ENCODE measurements around the gene DAZAP1. TPM values are rescaled to one million over a fixed set of nuclear protein-coding genes. Genes with fewer than 3 reads are reported as not detected.
"Not testable (repeated sequence)": the region's sequence is repeated elsewhere in the genome, so short reads cannot be mapped to it uniquely, and the experiment has no call there.

DAZAP1 gene
- total and polyA plus RNA-seq, 8 donors: 21.4 to 124 (median 51.5) TPM

DNA sequence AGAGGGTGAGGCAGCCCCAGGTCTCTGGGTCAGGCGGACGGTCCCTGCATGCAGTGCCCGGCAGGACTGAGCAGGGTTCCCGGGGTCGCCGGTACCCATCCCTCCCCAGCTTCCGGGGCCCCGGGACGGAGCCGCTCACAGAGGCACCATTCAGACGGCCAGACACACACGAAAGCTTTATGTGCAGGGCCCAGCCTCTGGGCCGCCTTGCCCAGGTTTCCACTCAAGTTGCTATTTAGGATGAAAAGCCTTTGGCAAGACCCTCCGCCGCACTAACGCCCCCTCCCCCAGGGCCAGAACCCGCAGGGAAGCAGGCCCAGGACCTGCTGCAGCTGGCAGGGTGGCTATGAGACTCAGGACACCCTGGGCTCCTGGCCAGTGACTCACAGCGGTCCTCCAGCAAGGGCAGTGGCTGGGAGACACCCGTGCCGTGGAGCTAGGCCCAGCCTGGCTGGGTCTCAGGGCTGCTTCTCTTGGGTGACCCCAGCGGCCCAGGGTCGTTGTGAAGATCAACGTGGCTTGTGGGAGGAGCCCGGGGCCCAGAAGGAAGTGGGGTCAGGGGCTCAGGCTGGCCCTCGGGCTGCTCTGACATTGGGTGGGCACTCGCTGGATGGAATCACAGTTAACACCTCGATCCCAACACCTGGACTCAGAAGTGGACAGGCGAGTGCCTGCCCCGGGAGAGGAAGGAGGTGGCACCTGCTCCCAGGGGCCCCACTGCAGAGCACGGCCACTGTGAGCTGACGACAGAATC is 66.8 kb downstream of the DAZAP1 start:
- no peak for DNase-seq
- 68 to 77% (median 76%) methylated on average over 14 to 31 of the region's 31 CpGs for WGBS, 5 donors

DNA sequence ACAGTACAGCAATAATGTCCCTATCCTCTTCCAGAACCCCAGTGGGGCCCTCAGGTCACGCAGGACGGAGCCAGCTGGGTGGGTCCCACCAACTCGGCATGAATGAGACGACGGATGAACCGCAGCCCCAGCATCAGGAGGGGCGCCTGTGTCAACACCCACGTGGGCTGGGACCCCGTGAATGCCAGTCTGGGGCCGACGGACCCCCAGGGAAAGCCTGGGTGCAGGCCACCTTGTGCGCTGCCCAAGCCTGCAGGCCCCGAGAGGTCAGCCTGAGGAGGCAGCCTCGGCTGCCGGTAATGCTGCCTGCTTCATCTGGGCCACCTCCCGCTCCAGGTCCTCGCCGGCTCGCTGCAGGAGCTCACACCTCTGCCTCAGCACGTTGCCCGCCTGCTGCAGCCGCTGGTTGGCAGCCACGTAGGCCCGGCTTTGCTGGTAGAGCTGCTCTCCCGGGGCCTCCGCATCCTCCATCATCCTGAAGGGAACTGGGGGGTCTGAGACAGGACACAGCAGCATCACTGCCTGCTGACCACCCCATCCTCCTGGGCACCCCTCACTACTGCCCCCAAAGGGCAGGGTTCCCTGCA is 67.5 kb downstream of the DAZAP1 start:
- intact Hi-C loops (cut with DNase I; ENCODE audit: low total_unique reads): no loop called here
- 86 to 92% (median 89%) methylated on average over 12 to 26 of the region's 26 CpGs for WGBS, 5 donors
- no peak overlapping the region for H3K27ac ChIP-seq
- peaks cover 0 to 34% (median 27%) of the 10 kb centered on the region in 4 donors for H3K36me3 ChIP-seq
- no peak overlapping the region for H3K4me3 ChIP-seq
- peaks cover 21 to 65% (median 40%) of the 10 kb centered on the region in 3 donors for H3K27me3 ChIP-seq
- peaks cover 44 to 73% (median 68%) of the 10 kb centered on the region in 4 donors for H3K4me1 ChIP-seq
- no peak for DNase-seq
- no peaks in the 10 kb centered on the region for H3K9me3 ChIP-seq
- no peak for TF ChIP-seq POLR2A (IDR thresholded peaks at IDR 0.05)
- TF ChIP-seq EP300 (IDR thresholded peaks at IDR 0.05): no peak
- TF ChIP-seq POLR2AphosphoS5 (IDR thresholded peaks at IDR 0.05): no peak
- no peak for TF ChIP-seq CTCF (IDR thresholded peaks at IDR 0.05)

More for the DNA sequence above, 66.8 kb downstream of the DAZAP1 start:
- Histone ChIP-seq H3K9me3 (no peaks in the 10 kb centered on the region), H3K27me3 (peaks cover 25 to 72% (median 45%) of the 10 kb centered on the region in 3 donors), H3K4me1 (peaks cover 44 to 71% (median 66%) of the 10 kb centered on the region in 4 donors), H3K36me3 (peaks cover 0 to 34% (median 27%) of the 10 kb centered on the region in 4 donors), H3K27ac (no peak overlapping the region), H3K4me3 (no peak overlapping the region)
- intact Hi-C loops (cut with DNase I; ENCODE audit: low total_unique reads): no loop called here
- TF ChIP-seq POLR2AphosphoS5 (IDR thresholded peaks at IDR 0.05) (no peak), EP300 (IDR thresholded peaks at IDR 0.05) (no peak), CTCF (IDR thresholded peaks at IDR 0.05) (no peak), POLR2A (IDR thresholded peaks at IDR 0.05) (no peak)

DNA sequence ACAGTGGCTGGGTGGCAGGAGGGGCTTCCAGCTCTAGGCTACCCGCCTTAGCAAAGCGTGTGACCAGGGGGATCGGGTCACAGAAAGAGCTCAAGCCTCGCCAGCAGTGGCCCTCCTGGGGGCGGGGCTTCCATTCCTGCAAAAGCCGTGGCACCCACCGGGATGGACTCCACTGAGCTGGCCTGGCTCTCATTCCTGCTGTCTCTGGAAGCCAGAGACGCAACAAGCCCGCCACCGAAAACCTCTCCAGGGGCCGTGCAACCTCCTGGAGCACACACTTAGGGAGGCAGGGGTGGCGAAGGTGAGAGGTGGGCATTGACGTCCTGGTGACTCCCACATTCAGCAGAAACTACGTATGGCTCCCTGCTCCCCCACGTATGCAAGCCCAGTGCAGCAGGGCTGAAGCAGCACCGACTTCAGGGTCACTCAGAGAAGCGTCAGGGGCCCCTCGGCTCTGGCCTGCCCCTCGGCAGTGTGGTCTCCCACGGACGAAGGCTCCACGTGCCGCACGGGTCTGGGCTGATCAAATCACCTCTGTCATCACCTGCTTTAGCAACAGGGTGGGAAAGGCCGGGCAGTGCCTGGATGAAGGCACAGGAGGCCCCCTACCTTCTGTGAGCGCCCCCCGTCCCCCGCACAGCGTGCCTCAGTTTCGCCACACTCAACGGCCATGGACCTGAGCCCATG is 68.5 kb downstream of the DAZAP1 start:
- H3K36me3 ChIP-seq: peaks cover 0 to 34% (median 27%) of the 10 kb centered on the region in 4 donors
- H3K4me3 ChIP-seq: no peak overlapping the region
- no peak for DNase-seq
- no peak for TF ChIP-seq POLR2AphosphoS5 (IDR thresholded peaks at IDR 0.05)
- no peak for TF ChIP-seq CTCF (IDR thresholded peaks at IDR 0.05)
- no peak for TF ChIP-seq EP300 (IDR thresholded peaks at IDR 0.05)
- no peak for TF ChIP-seq POLR2A (IDR thresholded peaks at IDR 0.05)
- H3K9me3 ChIP-seq: no peaks in the 10 kb centered on the region
- peaks cover 34 to 63% (median 58%) of the 10 kb centered on the region in 4 donors for H3K4me1 ChIP-seq
- H3K27me3 ChIP-seq: peaks cover 14 to 55% (median 30%) of the 10 kb centered on the region in 3 donors
- 82 to 97% (median 92%) methylated on average over 15 to 31 of the region's 31 CpGs for WGBS, 5 donors
- H3K27ac ChIP-seq: no peak overlapping the region
- intact Hi-C loops (cut with DNase I; ENCODE audit: low total_unique reads): no loop called here

DNA sequence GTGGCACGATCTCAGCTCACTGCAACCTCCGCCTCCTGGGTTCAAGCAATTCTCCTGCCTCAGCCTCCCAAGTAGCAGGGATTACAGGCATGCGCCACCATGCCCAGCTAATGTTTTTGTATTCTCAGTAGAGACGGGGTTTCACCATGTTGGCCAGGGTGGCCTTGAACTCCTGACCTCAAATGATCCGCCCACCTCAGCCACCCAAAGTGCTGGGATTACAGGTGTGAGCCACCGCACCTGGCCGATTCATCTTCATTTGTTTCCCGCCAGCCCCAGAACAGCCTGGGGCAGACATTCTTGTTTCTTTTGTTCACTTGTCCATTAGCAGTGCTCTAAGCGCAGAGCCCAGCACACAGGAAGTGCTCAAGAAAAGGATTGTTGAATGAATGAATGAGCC is 69.7 kb downstream of the DAZAP1 start:
- peaks cover 9 to 43% (median 18%) of the 10 kb centered on the region in 3 donors for H3K27me3 ChIP-seq
- H3K4me3 ChIP-seq; DNase-seq; H3K9me3 ChIP-seq; H3K27ac ChIP-seq; intact Hi-C loops (cut with DNase I; ENCODE audit: low total_unique reads): not testable (repeated sequence)
- WGBS, 5 donors: 86 to 96% (median 94%) methylated on average over 9 of the region's 9 CpGs
- H3K36me3 ChIP-seq: peaks cover 0 to 34% (median 27%) of the 10 kb centered on the region in 4 donors
- H3K4me1 ChIP-seq: peaks cover 25 to 52% (median 46%) of the 10 kb centered on the region in 4 donors
